K562 (cell line): ENCODE data around the gene BAG2. TPM values are rescaled to one million over a fixed set of nuclear protein-coding genes. Genes with fewer than 3 reads are reported as not detected.

ENCODE experiments used
- ATAC-seq: fragments of 200-7000 bp; cut with Tn5 transposase; 3 replicates; pipeline ENCODE4 v1.9.1; 2020; ENCODE audit warnings: moderate library complexity
- BruUV-seq: library from RNA; stranded (reverse); fragments of 400-500 nt; replicated peaks from 2 replicates; lab custom pipeline; 2021; lab: Mats Ljungman, UMichigan
- CTCF ChIA-PET: fragments of 300-600 bp; formaldehyde crosslinking; extraction: SDS; loops from one replicate; lab custom pipeline; 2021; ENCODE audit warnings: low intra/inter-chr PET ratio; lab: Yijun Ruan, JAX
- POLR2A ChIA-PET: fragments of 300-600, 350-650 bp; sonication (Branson Sonifier 250); formaldehyde crosslinking; extraction: SDS; loops from one replicate; lab custom pipeline; 2021; ENCODE audit warnings: antibody characterized with exemption, inconsistent platforms; lab: Yijun Ruan, JAX
- DNase-seq, 4 experiments: peaks; one replicate each; pipeline versions ENCODE4 v3.0.0 to v3.0.0-alpha.2; 2011 to 2018; ENCODE audit warnings: low spot score in 3 of 4, mixed read lengths in 3 of 4; ENCODE audit errors: extremely low read depth in 1 of 4
- FAIRE-seq: peaks from 2 replicates; lab custom pipeline; 2011; peaks lifted over from hg19 to GRCh38; lab: Jason Lieb, UNC
- H2AFZ ChIP-seq: 2 replicates; pipeline ENCODE4 v1.6.0; 2011; ENCODE audit warnings: low read depth, low read length, control low read depth, inconsistent platforms
- H3K27ac ChIP-seq: fragments of 200-600 bp; 3 replicates; pipeline ENCODE4 v1.8.0; 2011; ENCODE audit warnings: low read depth, mild to moderate bottlenecking, control low read depth, inconsistent platforms, low read length, moderate library complexity, mixed read lengths; ENCODE audit errors: extremely low read depth
- H3K27me3 ChIP-seq, 2 experiments: fragments of 300-600 bp in 1 of 2; 2 replicates in 1 of 2; 3 replicates in 1 of 2; pipeline versions ENCODE4 v1.6.0 to v1.8.0; 2011; ENCODE audit warnings: inconsistent platforms in 2 of 2, low read length in 2 of 2, mild to moderate bottlenecking in 1 of 2, mixed read lengths in 1 of 2, moderate library complexity in 1 of 2; ENCODE audit not compliant: control insufficient read depth in 2 of 2, insufficient read depth in 2 of 2
- H3K36me3 ChIP-seq: fragments of 300-600 bp; 3 replicates; pipeline ENCODE4 v1.8.0; 2011; ENCODE audit warnings: mild to moderate bottlenecking, low read length, inconsistent platforms; ENCODE audit not compliant: control insufficient read depth, insufficient read depth
- H3K4me1 ChIP-seq, 2 experiments: fragments of 200-600 bp in 1 of 2; replicated peaks in 1 of 2; 2 replicates in 1 of 2; 3 replicates in 1 of 2; pipeline versions ENCODE4 v1.5.1 to v1.8.0; 2011; ENCODE audit warnings: inconsistent platforms in 2 of 2, low read length in 2 of 2, mild to moderate bottlenecking in 1 of 2, mixed read lengths in 1 of 2, moderate library complexity in 1 of 2; ENCODE audit not compliant: control insufficient read depth in 2 of 2, insufficient read depth in 2 of 2
- H3K4me2 ChIP-seq: 2 replicates; pipeline ENCODE4 v1.6.1; 2011; ENCODE audit warnings: low read length, control low read depth, inconsistent platforms, mixed read lengths; ENCODE audit not compliant: insufficient read depth
- H3K4me3 ChIP-seq: fragments of 200-600 bp; sonication (generic), shearing (Covaris generic); 2 replicates; pipeline ENCODE4 v1.5.1; 2016; ENCODE audit warnings: control low read depth, inconsistent platforms
- H3K79me2 ChIP-seq: fragments of 200-600 bp; 3 replicates; pipeline ENCODE4 v1.8.0; 2011; ENCODE audit warnings: low read length, inconsistent platforms; ENCODE audit not compliant: control insufficient read depth, insufficient read depth
- H3K9ac ChIP-seq, 2 experiments: 2 replicates each; pipeline versions ENCODE4 v1.6.0 to v1.6.1; 2011; ENCODE audit warnings: low read depth in 2 of 2, low read length in 2 of 2, control low read depth in 1 of 2, inconsistent platforms in 1 of 2, mild to moderate bottlenecking in 1 of 2, mixed read lengths in 1 of 2; ENCODE audit not compliant: insufficient read depth in 1 of 2
- H3K9me1 ChIP-seq: one replicate; pipeline ENCODE4 v1.6.0; 2011; ENCODE audit warnings: inconsistent platforms, mild to moderate bottlenecking, low read length, moderate library complexity; ENCODE audit not compliant: control insufficient read depth, insufficient read depth
- H3K9me3 ChIP-seq: replicated peaks from 2 replicates; pipeline ENCODE4 v1.5.1; 2011; ENCODE audit warnings: low read depth, low read length, inconsistent platforms; ENCODE audit not compliant: control insufficient read depth, insufficient read depth
- H4K20me1 ChIP-seq: replicated peaks from 2 replicates; pipeline ENCODE4 v1.6.1; 2011; ENCODE audit warnings: low read length, inconsistent platforms, mixed read lengths; ENCODE audit not compliant: control insufficient read depth, insufficient read depth
- ARNT ChIP-seq, 2 experiments: fragments of 450-650 bp; IDR thresholded peaks; 2 replicates each; pipeline ENCODE4 v1.6.1; 2016; ENCODE audit warnings: mild to moderate bottlenecking in 1 of 2
- CREB3L1 ChIP-seq: fragments of 450-650 bp; IDR thresholded peaks from 2 replicates; pipeline ENCODE4 v1.6.1; 2014; ENCODE audit warnings: low read depth, mild to moderate bottlenecking, moderate library complexity, borderline replicate concordance
- EHMT2 ChIP-seq: fragments of 450-650 bp; IDR thresholded peaks from 2 replicates; pipeline ENCODE4 v1.6.1; 2018; ENCODE audit warnings: antibody characterized with exemption
- ESRRA ChIP-seq: fragments of 450-650 bp; IDR thresholded peaks from 2 replicates; pipeline ENCODE4 v1.6.1; 2014; ENCODE audit warnings: low read depth, mild to moderate bottlenecking, moderate library complexity, borderline replicate concordance
- GABPB1 ChIP-seq: sonication (generic); formaldehyde crosslinking; IDR thresholded peaks from 2 replicates; pipeline ENCODE4 v1.8.0; 2022; ENCODE audit warnings: mild to moderate bottlenecking, missing genetic modification reagents
- GATAD2A ChIP-seq: fragments of 450-650 bp; IDR thresholded peaks from 2 replicates; pipeline ENCODE4 v1.6.1; 2017
- HDAC6 ChIP-seq: IDR thresholded peaks from 2 replicates; pipeline ENCODE4 v1.6.1; 2012; ENCODE audit warnings: low read depth, mild to moderate bottlenecking, control low read depth, inconsistent platforms, low read length, moderate library complexity
- HEY1 ChIP-seq: fragments of 250-450 bp; sonication (Bioruptor Pico); IDR thresholded peaks from 2 replicates; pipeline ENCODE4 v1.5.0; 2020; ENCODE audit warnings: mild to moderate bottlenecking, moderate library complexity, borderline replicate concordance
- HMGN3 ChIP-seq: IDR thresholded peaks from 2 replicates; pipeline ENCODE4 v1.6.1; 2011; ENCODE audit warnings: borderline replicate concordance, low read depth, mild to moderate bottlenecking, mixed read lengths, low read length; ENCODE audit not compliant: insufficient read length; ENCODE audit errors: extremely low read depth
- HNRNPK ChIP-seq: fragments of 200-400 bp; formaldehyde crosslinking; IDR thresholded peaks from one replicate; pipeline ENCODE4 v1.6.1; 2018; ENCODE audit warnings: mild to moderate bottlenecking, low read depth, low read length; ENCODE audit not compliant: poor library complexity, severe bottlenecking
- KLF13 ChIP-seq: fragments of 450-650 bp; IDR thresholded peaks from 2 replicates; pipeline ENCODE4 v1.6.1; 2016; ENCODE audit warnings: missing genetic modification characterization, low read depth, mild to moderate bottlenecking, missing compliant biosample characterization, moderate library complexity, borderline replicate concordance
- MAZ ChIP-seq, 2 experiments: fragments of 450-650 bp in 1 of 2; sonication (generic) in 1 of 2; formaldehyde crosslinking; IDR thresholded peaks in 1 of 2; conservative IDR thresholded peaks in 1 of 2; 2 replicates each; pipeline versions ENCODE4 v1.4.0 to v1.5.0; 2020; ENCODE audit warnings: mild to moderate bottlenecking in 1 of 2, missing genetic modification reagents in 1 of 2
- MTA1 ChIP-seq: fragments of 450-650 bp; IDR thresholded peaks from 2 replicates; pipeline ENCODE4 v1.6.1; 2017; ENCODE audit warnings: borderline replicate concordance
- MTF1 ChIP-seq: fragments of 250-450 bp; sonication (Bioruptor Pico); IDR thresholded peaks from 2 replicates; pipeline ENCODE4 v1.9.0; 2021; ENCODE audit warnings: moderate library complexity, mild to moderate bottlenecking, inconsistent platforms, borderline replicate concordance
- MYBL2 ChIP-seq, 2 experiments: fragments of 450-650 bp in 1 of 2; sonication (generic) in 1 of 2; formaldehyde crosslinking in 1 of 2; IDR thresholded peaks; 2 replicates each; pipeline versions ENCODE4 v1.6.1 to v1.8.1; 2017 to 2022; ENCODE audit warnings: borderline replicate concordance in 1 of 2, inconsistent platforms in 1 of 2, low read depth in 1 of 2, mild to moderate bottlenecking in 1 of 2, missing genetic modification reagents in 1 of 2, moderate library complexity in 1 of 2
- NFE2 ChIP-seq: IDR thresholded peaks from 2 replicates; pipeline ENCODE4 v1.6.1; 2014; ENCODE audit warnings: antibody characterized with exemption, low read depth
- STAT5A ChIP-seq: IDR thresholded peaks from 2 replicates; pipeline ENCODE4 v1.6.1; 2012; ENCODE audit warnings: low read length, inconsistent platforms, borderline replicate concordance
- ZNF174 ChIP-seq: fragments of 250-450 bp; sonication (Bioruptor Pico); IDR thresholded peaks from 2 replicates; pipeline ENCODE4 v1.4.0; 2020; ENCODE audit warnings: mild to moderate bottlenecking
- ZNF217 ChIP-seq: sonication (generic); formaldehyde crosslinking; IDR thresholded peaks from 2 replicates; pipeline ENCODE4 v1.8.0; 2022; ENCODE audit warnings: mild to moderate bottlenecking, missing genetic modification reagents
- in situ Hi-C: fragments of 300-500 bp; cut with MboI; formaldehyde crosslinking; loops from 4 replicates; pipeline ENCODE4 v1.15.0; 2018; ENCODE audit warnings: inconsistent platforms, mixed read lengths
- intact Hi-C: fragments of 100-400 bp; cut with micrococcal nuclease; formaldehyde crosslinking; loops from 2 replicates; pipeline ENCODE4 v1.14.2; 2022
- polyA plus RNA-seq, 8 experiments: library from polyadenylated mRNA; depleted of rRNA in 4 of 8; stranded (reverse) in 5 of 8; unstranded in 3 of 8; fragments of >200 nt; fragmentation: Nextera tagmentation in 2 of 8; fragmentation: Illumina TruSeq in 1 of 8; extraction: Ambion mirVana in 2 of 8; extraction: Trizol in 1 of 8; gene quantifications; 2 replicates each; pipeline versions ENCODE4 v1.2.1 to v1.2.3, GENCODE V29; 2011 to 2014; ENCODE audit warnings: inconsistent platforms in 1 of 8, missing spikeins in 1 of 8
- total RNA-seq, 7 experiments: library from RNA; depleted of rRNA in 6 of 7; stranded (reverse); fragments of >200 nt in 6 of 7; fragmentation: Illumina TruSeq in 2 of 7; extraction: Trizol in 2 of 7; gene quantifications; 2 replicates each; pipeline versions ENCODE4 v1.2.1 to v1.2.3, GENCODE V29; 2011 to 2021; ENCODE audit warnings: low replicate concordance in 1 of 7

The BAG2 gene
- total and polyA plus RNA-seq, 9 of the 15 experiments (the other 6 are each of a cell fraction or from before 2014, with no cell fraction given), result 12.8 to 20.7 (median 17.6) TPM

GRCh38 chr6:57209030-57209429 lies 36.9 kb downstream of the BAG2 start:
- Histone ChIP-seq H3K4me2 (no peak overlapping the region), H3K79me2 (peaks cover 73% of the 10 kb centered on the region), H2AFZ (no peak overlapping the region), H3K9me3 (no peaks in the 10 kb centered on the region), H3K4me3 (no peak overlapping the region), H4K20me1 (no peaks in the 10 kb centered on the region), H3K9ac (no peak overlapping the region), H3K36me3 (peaks cover 22% of the 10 kb centered on the region), H3K27me3 (no peaks in the 10 kb centered on the region), H3K27ac (peak overlapping the region; percentile 30; the same call in 1 of the 3 replicates), H3K9me1 (no peaks in the 10 kb centered on the region), H3K4me1 (peaks cover 3 to 17% of the 10 kb centered on the region in 2 experiments; a peak in 3 of 5 replicates)
- BruUV-seq, result no TSS peak
- in situ Hi-C loops (no loop called here), intact Hi-C loops (no loop called here)
- ATAC-seq (peak; percentile 43), DNase-seq (no peak), FAIRE-seq (no peak)
- POLR2A ChIA-PET, result interaction anchor here (1.0 kb wide), 1 partner anchor 33 kb away, joined by 3 read pairs; no protein-coding TSS in a partner anchor
- TF ChIP-seq GABPB1 (CRISPR knock-in tag) (no peak), NFE2 (no peak), EHMT2 (no peak), MTF1 (CRISPR knock-in tag) (no peak), ARNT (IDR thresholded peaks at IDR 0.05) (no peak), MTA1 (no peak), HNRNPK (no peak), HEY1 (no peak), ESRRA (no peak), ZNF217 (CRISPR knock-in tag) (no peak), HMGN3 (no peak), CREB3L1 (no peak), KLF13 (tag) (no peak), STAT5A (no peak), MYBL2 (IDR thresholded peaks at IDR 0.05; ENCODE audit: low read depth) (no peak), MYBL2 (CRISPR knock-in tag; IDR thresholded peaks at IDR 0.05; ENCODE audit: borderline replicate concordance) (no peak), HDAC6 (no peak), GATAD2A (no peak), MAZ (CRISPR knock-in tag; conservative IDR thresholded peaks at IDR 0.05 in 1 of 2, IDR thresholded peaks at IDR 0.05 in 1 of 2) (no peak), ZNF174 (CRISPR knock-in tag) (no peak)
- CTCF ChIA-PET, result no interaction called here
